Retina (tissue), 1 donor: Measurements from ENCODE around the gene SESN1.
"Not testable (repeated sequence)": the region's sequence is repeated elsewhere in the genome, so short reads cannot be mapped to it uniquely, and the experiment has no call there.

ENCODE experiments used
- DNase-seq: peaks from one replicate; pipeline ENCODE4 v3.0.0-alpha.2; 2016

Gene SESN1

GRCh38 chr6:109093732-109094415 is 772 bp downstream of the SESN1 start:
- no peak for DNase-seq

- DNase-seq, result no peak
These were observed 2.6 kb downstream of the SESN1 start for GRCh38 chr6:109092074-109092473.

- DNase-seq, result no peak
These were observed 3.2 kb downstream of the SESN1 start for GRCh38 chr6:109091314-109092024.

- no peak for DNase-seq
These were observed 5.7 kb downstream of the SESN1 start for GRCh38 chr6:109088995-109089394.

GRCh38 chr6:109087661-109088264 is 6.9 kb downstream of the SESN1 start:
- no peak for DNase-seq

GRCh38 chr6:109084146-109084545 is 10.5 kb downstream of the SESN1 start:
- not testable (repeated sequence) for DNase-seq

- no peak for DNase-seq
These were observed 11.0 kb downstream of the SESN1 start for GRCh38 chr6:109083657-109084056.

- DNase-seq, result no peak
These were observed 12.5 kb downstream of the SESN1 start for GRCh38 chr6:109082188-109082577.

- DNase-seq, result no peak
These were observed 13.0 kb downstream of the SESN1 start for GRCh38 chr6:109081516-109082187.

- no peak for DNase-seq
These were observed 13.6 kb downstream of the SESN1 start for GRCh38 chr6:109081026-109081425.

GRCh38 chr6:109079981-109080380 is 14.7 kb downstream of the SESN1 start:
- no peak for DNase-seq

GRCh38 chr6:109076377-109076776 is 18.3 kb downstream of the SESN1 start:
- peak; percentile 32 for DNase-seq

- DNase-seq, result no peak
These were observed 18.7 kb downstream of the SESN1 start for GRCh38 chr6:109075934-109076333.

GRCh38 chr6:109074133-109074415 is 20.6 kb downstream of the SESN1 start:
- no peak for DNase-seq

GRCh38 chr6:109073344-109074132 is 21.1 kb downstream of the SESN1 start:
- peak; percentile 67 for DNase-seq

GRCh38 chr6:109071125-109071917 is 23.3 kb downstream of the SESN1 start:
- DNase-seq, result no peak

GRCh38 chr6:109069746-109070145 is 24.9 kb downstream of the SESN1 start:
- no peak for DNase-seq

- no peak for DNase-seq
These were observed 31.8 kb downstream of the SESN1 start for GRCh38 chr6:109062767-109063352.

- no peak for DNase-seq
These were observed 32.4 kb downstream of the SESN1 start for GRCh38 chr6:109062216-109062615.

- no peak for DNase-seq
These were observed 34.1 kb downstream of the SESN1 start for GRCh38 chr6:109060571-109060970.

- peak; percentile 37 for DNase-seq
These were observed 35.0 kb downstream of the SESN1 start for GRCh38 chr6:109059571-109060021.

- no peak for DNase-seq
These were observed 35.5 kb downstream of the SESN1 start for GRCh38 chr6:109059153-109059552.
